Retinal pigment epithelial cell (primary cell): Measurements from ENCODE around the gene CCDC127.

Experiments used
- DNase-seq: peaks from one replicate; pipeline ENCODE4 v3.0.0-alpha.2; 2010; ENCODE audit warnings: low read depth
- H3K4me3 ChIP-seq: 2 replicates; pipeline ENCODE4 v1.5.1; 2011; ENCODE audit warnings: mild to moderate bottlenecking, low read length, control low read depth, moderate library complexity
- CTCF ChIP-seq: conservative IDR thresholded peaks from 2 replicates; pipeline ENCODE4 v1.5.1; 2011; ENCODE audit warnings: low read depth, low read length, control low read depth, inconsistent platforms

CCDC127 gene

GRCh38 chr5:201672-202071 lies 16.3 kb downstream of the CCDC127 start:
- no peak for DNase-seq
- no peak overlapping the region for H3K4me3 ChIP-seq
- no peak for TF ChIP-seq CTCF

- no peak overlapping the region for H3K4me3 ChIP-seq
- DNase-seq = no peak
- TF ChIP-seq CTCF = no peak
These were observed 17.0 kb downstream of the CCDC127 start for GRCh38 chr5:200985-201384.

GRCh38 chr5:199950-200645 lies 17.9 kb downstream of the CCDC127 start:
- no peak overlapping the region for H3K4me3 ChIP-seq
- TF ChIP-seq CTCF = no peak
- DNase-seq = no peak

GRCh38 chr5:199197-199949 lies 18.6 kb downstream of the CCDC127 start:
- DNase-seq = no peak
- H3K4me3 ChIP-seq = no peak overlapping the region
- no peak for TF ChIP-seq CTCF

- TF ChIP-seq CTCF = no peak
- no peak for DNase-seq
- H3K4me3 ChIP-seq = no peak overlapping the region
These were observed 19.3 kb downstream of the CCDC127 start for GRCh38 chr5:198516-199196.

GRCh38 chr5:197892-198489 lies 20.0 kb downstream of the CCDC127 start:
- DNase-seq = no peak
- TF ChIP-seq CTCF = no peak

More at GRCh38 chr5:197892-198489, 20.0 kb downstream of the CCDC127 start:
- no peak overlapping the region for H3K4me3 ChIP-seq
